EL (cell line): Measurements from ENCODE around the gene MYORG.
"Not testable (repeated sequence)": the region's sequence is repeated elsewhere in the genome, so short reads cannot be mapped to it uniquely, and the experiment has no call there.

ENCODE experiments used
- DNase-seq: peaks from one replicate; pipeline ENCODE4 v3.0.0-alpha.2; 2016

The MYORG gene

DNA sequence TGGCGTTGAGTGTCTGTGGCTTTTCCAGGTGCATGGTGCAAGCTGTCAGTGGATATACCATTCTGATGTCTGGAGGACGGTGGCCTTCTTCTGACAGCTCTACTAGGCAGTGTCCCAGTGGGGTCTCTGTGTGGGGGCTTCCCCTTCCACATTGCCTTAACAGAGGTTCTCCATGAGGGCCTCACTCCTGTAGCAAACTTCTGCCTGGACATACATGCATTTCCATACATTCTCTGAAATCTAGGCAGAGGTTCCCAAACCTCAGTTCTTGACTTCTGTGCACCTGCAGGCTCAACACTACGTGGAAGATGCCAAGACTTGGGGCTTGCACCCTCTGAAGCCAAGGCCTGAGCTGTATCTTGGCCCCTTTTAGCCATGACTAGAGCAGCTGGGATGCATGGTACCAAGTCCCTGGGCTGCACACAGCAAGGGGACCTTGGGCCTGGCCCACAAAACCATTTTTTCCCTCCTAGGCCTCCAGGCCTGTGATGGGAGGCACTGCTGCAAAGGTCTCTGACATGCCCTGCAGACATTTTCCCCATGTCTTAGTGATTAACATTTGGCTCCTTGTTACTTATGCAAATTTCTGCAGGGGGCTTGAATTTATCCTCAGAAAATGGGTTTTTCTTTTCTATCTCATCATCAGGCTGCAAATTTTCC, 8.8 kb downstream of the MYORG start:
- DNase-seq: not testable (repeated sequence)

DNA sequence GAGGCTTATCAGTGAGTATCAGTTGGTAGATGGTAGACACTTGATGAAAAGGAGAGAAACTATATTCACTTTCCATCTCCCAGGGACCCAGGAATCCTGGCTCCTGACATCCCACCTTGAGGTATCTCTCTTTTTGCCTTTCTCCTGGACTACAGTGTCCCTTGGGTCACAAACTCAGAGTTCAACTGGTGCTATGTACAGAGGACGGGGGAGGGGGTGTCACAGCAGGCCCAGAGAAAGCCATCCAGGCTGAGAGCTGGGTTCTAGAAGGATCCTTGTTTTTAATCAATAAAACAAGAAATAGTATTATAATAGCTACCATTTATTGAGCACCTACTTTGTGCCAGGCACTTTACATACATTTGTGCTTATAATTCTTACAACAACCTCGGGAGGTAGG, 10.3 kb downstream of the MYORG start:
- no peak for DNase-seq

DNA sequence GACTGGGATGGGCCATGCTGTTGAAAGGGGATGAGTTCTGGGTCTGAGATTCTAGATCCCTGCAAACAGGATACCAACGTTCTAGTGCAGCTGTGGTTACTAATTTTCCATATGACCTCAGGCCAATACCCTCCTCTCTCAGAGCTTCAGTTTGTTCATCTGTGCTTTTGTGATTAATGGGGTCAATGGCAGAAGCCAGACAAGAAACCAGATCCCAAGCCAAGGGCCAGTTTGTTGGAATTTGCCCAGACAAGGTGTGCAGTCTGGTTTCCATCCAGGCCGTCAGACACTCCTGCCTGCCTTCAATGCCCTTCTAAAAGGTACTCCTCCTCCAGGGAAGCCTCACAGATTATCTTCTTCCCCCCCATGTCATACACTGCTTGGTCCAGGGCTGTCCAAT, 11.4 kb downstream of the MYORG start:
- DNase-seq: no peak

DNA sequence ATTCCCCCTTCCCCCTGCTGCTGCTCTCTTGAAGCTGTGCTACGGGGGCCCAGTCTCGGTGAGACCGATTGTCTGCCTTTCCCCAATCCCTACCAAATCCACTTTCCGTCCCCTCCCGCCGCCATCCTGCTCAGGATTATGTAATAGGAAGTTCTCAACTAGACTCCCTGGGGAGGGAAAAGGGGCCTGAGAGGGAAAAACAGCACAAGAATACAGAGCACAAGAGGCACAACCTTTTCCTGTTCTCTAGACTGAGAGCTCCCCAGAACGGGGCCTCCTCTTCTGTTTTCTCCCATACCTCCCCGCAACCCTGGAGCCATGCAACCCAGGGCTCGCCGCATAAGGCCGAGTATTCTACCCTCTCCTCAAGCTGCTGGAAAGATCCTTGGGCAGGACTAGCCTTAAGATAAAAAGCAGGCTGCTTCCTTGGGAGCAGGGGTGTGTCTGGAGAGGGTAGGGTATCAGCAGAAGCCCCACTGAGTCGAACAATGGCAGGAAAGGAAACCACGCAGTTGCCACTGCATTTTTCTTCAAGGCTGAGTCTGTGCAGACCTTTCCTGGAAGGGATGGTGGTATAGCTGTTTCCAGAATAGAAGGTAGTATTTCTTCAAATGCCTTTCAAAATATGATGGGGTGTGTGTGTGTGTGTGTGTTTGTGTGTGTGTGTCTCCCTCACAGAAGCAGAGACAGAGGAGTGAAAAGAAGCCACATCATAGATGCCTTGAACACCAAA, 12.9 kb downstream of the MYORG start:
- DNase-seq: no peak

DNA sequence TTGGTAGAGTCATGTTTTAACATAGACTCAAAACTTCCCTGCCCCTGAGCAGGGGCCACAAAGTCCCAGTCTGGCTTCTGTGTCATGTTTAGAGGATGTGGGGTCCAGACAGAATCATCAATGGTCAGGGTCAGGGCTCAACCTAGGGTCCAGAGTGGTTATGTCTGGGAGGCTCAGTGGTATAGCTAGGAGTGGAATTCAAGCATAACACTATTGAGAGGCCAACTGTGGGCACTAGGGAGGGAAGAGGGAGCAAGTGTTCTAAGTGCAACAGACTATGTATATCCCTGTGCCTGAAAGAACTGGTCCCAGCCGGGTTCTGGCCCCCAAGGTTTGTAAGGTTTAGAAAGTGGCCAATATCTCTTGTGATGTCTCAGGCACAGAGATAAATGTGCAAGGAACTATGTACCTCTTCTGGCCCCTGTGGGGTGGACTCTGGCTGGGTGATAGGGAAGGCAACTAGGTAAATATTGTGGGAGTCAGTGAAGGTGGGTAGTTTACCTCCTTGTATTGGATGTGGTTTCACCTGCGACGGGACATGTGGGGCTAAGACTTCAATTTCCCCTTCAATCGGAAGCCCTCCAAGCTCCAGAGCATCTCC, 14.0 kb downstream of the MYORG start:
- no peak for DNase-seq

DNA sequence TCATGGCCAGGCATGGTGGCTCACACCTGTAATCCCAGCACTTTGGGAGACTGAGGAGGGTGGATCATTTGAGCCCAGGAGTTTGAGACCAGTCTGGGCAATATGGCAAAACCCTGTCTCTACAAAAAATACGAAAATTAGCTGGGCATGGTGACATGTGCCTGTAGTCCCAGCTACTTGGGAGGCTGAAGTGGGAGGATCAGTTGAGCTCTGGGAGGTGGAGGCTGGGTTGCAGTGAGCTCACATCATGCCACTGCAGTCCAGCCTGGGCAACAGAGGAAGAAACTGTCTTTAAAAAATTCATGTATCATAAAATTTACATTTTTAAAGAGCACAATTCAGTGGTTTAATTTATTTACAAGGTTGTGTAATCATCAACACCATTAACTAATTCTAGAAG, 23.7 kb downstream of the MYORG start:
- not testable (repeated sequence) for DNase-seq

DNA sequence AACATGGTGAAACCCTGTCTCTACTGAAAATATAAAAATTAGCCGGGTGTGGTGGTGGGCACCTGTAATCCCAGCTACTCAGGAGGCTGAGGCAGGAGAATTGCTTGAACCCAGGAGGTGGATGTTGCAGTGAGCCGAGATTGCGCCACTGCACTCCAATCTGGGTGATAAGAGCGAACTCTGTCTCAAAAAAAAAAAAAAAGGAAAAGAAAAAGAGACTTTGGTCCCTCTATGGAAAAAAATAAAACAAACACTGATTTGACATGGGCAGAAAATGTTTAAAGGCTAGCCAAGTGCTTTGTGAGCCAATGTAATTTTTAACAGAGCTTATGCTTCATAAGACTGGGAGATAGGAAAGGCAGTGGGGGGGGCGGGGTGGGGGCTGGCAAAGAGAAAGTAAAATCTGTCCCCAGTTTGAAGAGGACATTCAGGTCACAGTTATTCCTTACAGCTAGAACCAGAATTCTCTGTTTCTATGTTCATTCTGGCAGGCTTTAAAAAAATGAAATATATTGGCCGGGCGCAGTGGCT, 24.5 kb downstream of the MYORG start:
- not testable (repeated sequence) for DNase-seq

DNA sequence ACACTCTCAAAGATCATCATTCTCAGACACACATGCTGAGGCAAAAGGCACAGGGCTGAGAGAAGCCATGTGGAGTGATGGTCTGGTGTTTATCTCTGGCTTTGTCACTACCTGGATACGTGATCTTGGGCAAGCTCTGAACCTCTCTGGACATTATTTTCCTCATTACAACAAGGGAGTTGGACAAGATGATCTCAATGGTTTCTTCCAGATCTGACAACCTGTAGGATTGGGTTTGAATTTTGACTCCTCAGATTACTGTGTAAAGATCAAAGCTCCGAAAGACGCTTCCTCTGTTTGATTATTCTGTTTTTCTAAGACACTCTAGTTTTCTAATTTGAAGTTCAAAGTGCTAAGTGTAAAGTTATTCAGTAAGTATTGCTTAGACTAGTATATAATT, 27.4 kb downstream of the MYORG start:
- DNase-seq: no peak

DNA sequence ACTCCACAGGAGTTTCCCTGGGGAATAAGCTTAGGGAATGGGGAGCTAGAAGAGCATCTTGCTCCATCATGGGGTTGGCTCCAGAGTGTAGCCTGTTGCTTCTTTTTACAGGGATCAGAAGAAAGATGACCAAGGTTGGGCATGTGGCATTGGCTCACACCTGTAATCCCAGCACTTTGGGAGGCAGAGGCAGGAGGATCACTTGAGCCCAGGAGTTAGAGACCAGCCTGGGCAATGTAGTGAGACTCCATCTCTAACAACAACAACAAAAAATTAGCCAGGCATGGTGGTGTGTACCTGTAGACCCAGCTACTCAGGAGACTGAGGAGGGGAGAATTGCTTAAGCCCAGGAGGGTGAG, 28.9 kb downstream of the MYORG start:
- DNase-seq: no peak

DNA sequence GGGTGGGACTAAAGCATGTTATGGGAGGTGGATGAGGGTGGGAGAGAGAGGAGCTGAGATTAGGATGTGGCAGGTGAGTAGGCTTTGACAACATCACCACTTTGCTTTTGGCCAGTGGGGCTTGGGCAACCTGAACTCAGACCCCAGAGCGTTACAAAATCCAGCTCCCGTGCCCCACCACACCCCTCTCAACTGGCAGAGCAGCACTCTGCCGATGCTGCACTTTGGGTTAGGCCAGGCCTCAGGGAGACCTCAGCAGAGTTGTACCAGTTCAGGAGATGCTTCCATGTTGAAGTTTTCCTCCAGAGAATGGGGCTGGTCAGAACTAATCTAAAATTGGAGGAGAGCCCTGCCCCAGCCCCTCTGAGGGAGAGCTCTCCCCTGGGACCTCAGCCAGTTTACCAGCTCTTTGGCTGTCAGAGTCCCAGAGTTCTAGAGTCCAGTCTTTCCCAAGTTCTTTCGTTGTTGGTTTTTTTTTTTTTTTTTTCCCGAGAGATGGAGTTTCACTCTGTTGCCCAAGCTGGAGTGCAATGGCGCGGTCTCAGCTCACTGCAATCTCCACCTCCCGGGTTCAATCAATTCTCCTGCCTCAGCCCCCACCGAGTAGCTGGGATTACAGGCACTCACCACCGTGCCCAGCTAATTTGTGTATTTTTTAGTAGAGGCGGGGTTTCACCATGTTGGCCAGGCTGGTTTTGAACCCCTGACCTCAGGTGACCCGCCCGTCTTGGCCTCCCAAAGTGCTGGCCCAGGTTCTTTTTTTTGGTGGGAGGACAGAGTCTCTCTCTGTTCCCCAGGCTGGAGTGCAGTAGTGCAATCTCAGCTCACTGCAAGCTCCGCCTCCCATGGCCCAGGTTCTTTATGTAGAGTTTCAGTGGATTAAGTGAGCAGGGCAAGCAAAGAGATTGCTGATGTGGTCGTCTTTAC, 29.6 kb downstream of the MYORG start:
- DNase-seq: no peak

DNA sequence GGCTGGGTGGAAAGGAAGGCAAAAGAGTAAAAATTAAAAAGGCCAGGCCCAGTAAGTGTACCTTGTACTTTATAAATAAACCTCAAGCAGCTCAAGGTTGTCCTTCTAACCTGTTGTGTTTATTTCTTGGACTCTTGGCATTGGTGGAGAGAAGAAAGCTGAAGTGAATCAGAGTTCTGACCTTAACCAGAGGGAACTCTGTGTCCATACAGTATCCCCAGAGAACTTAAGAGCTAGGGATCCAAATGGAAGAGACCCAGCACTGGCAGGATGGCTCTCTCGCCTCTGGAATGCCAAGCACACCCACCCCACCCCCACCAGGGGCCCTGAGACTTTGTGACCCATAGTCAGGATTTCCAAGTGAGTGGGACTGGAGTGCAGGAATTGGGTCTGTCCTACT, 33.1 kb downstream of the MYORG start:
- DNase-seq: no peak

DNA sequence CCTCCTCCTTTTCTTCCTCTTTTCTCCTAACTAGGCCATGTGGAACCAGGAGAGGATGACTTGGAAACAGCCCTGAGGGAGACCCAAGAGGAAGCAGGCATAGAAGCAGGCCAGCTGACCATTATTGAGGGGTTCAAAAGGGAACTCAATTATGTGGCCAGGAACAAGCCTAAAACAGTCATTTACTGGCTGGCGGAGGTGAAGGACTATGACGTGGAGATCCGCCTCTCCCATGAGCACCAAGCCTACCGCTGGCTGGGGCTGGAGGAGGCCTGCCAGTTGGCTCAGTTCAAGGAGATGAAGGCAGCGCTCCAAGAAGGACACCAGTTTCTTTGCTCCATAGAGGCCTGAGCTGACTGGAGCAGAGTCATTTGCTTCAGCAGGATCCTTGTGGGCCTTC, 33.6 kb downstream of the MYORG start:
- DNase-seq: no peak

DNA sequence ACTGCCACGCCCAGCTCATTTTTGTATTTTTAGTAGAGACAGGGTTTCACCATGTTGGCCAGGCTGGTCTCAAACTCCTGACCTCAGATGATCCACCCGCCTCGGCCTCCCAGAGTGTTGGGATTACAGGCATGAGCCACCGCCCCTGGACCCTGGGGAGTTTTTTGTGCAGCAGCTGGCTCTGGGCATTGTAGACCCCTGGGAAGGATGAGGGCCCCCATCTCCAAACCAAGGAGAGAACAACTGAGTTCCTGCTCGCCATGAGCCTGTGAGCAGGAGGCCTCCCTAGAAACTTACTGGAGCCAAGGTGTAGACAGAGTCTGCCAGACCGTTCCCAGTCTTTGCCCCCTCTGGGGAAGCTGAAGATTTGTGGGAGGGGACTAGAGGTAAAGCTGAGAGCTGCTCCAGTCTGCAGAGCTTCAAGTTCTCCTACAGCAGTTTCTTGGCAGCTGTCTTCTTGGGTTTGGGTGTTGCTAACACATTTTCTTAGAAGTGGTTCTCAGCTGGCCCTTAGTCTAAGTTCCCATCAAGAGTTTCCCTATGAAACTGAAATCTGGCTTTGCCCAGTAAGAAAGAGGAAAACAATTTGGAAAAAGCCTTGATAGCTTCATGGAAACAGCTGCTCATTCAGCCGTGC, 34.9 kb downstream of the MYORG start:
- DNase-seq: no peak

DNA sequence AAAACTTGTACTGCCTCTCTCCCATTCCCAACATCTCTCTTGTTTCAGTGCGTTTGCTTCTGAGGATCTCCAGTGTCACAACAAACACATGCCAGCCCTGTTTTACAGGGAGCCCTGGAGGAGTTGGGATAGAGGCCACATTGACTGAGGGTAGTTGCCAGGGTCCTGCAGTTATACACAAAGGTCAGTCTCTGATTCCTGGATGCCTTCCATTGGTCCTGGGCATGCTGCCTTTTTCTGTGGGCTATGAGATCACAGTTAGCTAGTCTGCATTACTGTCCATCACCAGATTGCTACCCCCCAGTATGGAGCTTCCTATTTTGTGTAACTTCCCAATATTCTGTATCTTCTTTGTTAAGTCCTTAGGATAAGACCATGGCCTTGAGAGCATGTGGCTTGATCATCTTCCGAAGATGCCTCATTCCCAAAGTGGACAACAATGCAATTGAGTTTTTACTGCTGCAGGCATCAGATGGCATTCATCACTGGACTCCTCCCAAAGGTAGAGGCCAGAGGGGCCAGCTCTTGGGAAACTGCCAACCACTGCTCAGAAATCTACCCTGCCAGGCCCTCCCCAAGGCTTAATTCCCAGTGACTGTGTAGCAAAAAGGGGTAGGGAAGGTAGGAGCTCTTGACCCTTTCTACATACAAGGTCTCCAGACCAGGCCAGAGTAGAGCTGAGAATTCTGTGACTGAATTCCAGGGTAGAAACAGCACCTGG, 37.9 kb downstream of the MYORG start:
- DNase-seq: no peak

DNA sequence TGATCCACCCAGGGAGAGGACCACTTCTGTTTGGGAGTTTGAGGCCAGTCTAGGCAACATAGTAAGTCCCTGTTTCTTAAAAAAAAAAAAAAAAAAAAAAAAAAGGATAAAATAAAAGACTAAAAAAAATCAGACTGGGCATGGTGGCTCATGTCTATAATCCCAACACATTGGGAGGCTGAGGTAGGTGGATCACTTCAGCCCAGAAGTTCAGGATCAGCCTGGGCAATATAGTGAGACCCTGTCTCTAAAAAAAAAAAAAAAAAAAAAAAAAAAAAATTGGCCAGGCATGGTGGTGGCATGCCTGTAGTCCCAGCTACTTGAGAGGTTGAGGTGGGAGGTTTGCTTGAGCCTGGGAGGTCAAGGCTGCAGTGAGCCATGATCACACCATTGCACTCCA, 38.6 kb downstream of the MYORG start:
- DNase-seq: not testable (repeated sequence)

DNA sequence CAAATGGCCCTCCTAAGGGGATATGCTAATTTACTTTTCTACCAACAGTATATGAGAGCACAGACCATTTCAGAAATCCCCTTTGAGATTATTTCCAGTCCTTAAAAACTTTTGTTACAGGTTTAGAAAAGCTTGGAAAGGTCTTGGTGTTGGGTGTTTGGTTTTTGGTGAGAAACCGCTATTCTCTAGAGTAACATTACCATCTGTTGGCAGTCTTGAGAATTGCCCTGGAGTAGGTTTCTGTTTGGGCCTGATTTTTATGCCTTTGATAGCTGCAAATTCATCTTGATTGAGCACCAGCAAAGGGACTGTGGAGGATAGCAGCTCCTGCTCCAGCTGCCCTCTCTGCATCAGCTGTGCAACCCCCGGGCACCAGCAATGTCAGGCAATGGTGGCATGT, 39.3 kb downstream of the MYORG start:
- DNase-seq: no peak

DNA sequence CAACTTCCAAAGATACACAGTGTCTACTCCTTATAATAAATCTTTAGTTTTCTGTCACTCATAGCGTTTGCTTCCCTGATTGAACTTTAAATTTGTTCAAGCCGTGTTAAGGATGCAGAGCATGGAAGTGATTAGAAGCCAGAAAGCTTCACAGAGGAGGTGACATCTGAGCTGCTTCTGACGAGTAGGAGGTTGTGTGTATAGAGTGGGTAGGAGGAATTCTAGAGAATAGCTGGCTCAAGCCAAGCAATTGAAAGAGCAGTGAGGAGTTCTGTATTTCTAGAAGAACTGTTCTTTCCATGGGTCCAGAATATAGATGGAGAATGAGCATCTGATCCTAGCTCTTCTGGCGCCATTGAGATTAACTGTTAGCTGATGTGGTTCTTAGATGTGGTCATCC, 41.3 kb downstream of the MYORG start:
- DNase-seq: no peak

DNA sequence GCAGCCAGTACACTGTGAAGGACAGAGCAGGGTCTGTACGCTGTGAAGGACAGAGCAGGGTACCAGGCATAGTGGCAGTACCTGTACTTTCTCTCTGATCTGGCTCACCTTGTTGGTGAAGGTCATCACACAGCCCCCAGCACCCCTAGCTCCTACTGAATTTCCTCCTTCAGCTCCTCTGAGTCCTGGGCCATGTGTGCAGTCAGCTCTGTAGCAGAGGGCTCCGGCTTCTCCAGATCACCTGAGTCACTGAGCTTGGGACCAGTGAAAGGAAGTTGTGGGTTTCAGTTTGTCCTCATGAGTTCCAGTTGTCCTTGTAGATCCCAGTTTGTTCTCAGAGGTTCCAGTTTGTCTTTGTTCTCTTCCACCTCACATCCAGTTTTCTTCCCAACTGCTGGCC, 41.8 kb downstream of the MYORG start:
- DNase-seq: no peak

DNA sequence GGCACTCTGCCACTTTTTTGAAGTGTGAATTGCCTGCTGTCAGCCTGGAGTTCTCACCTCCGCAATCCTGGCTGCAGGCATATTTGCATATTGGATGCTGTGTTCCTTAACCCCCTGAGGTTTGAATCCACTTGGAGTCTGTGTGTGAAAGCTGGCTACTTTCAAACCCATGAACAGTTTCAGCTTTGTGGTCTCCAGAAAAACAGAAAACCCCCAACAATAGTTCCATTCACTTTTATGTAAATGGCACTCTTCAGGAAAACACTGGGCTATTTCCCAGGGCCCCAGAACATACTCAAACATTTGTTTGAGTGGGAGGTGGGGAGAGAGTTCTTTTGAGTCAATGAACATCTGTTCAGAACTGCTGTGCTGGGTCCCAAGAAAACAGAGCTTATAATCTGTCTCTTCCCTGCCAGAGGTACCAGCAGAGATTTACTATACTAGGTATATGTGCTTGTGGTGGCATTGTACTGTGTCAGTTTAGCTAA, 42.3 kb downstream of the MYORG start:
- DNase-seq: no peak

DNA sequence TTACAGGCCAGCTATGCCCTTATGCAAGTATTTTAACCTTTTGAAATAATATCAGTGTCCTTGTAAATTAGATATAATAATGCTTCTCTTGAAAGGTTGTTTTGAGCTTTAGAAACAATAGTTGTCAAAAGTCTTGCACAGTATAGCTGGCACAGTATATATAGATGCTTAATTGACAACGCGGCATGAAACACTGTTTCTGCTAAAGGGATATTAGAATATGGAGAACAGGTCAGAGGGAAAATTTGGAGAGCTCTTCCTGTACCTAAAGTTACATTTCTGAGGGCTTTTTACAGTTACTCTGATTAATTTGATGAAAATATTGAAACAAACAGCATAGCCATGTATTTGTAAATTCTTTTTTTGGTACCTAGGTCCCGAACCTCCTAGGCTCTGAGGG, 42.9 kb downstream of the MYORG start:
- DNase-seq: no peak

DNA sequence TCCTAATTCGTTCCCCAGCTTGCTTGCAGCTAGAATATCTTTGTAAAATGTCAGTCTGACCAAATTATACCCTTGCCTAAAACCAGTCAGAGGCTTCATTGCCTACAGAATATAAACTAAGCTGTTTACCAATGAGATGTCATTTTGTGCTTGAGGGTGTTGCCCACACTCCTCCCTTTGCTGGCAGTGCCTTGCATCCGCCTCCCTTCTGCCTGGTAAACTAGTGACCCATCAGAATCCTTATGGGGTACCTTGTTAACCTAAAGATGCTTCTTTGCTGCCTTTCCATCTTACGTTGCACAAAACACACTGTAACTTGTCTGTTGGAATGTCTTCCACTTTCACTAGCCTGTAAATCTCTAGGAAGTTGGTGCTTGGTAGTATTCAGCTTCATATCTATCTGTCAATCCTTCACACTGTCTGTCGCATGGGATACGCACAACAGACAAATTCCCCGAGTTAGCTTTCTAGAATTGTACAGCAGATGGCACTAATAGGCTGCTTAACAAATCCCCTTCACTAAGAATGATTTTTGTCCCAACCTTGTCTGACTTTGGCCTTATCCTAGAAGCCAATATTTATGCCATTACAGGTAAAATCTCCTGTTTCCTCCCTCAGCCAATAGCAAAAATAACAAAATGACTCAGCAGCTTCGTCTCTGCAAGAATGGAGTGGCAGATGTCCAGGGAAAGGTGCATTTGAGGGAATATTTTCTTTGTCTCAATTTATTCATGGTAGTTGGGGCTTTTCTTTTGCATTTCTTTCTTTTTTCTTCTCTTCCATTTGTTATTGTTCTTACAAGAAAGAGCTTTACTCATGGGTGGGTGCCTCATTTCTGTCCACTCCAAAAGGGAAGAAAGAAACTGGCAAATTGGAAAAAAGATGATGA, 44.4 kb downstream of the MYORG start:
- DNase-seq: peak; percentile 39
